ENCODE results near the gene DCLK3. TPM values are rescaled to one million over a fixed set of nuclear protein-coding genes. Genes with fewer than 3 reads are reported as not detected.

DCLK3 gene
- total RNA-seq, 1 experiment from 2014 or later: 1.4 TPM

DNA sequence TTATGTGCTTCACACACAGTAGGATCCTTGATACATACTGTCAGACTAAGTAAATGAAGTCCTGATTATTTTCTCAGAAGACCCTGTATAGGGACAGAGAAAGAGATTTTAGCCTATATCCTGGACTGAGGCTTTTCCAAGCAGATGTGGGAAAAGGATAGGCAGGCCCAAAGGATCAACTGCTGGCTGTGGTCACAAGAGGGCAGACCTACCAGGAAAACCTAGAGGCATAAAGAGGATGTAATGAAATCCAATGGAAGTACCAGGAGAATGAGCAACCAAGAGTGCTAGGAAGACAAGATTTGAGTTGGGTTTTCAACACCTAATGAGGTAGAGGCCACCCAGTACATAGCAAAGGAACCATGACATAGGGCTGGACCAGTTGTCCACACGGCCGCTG is 23.1 kb downstream of the DCLK3 start:
- Histone ChIP-seq H3K79me2 (ENCODE audit: insufficient read depth, low read length) (no peaks in the 10 kb centered on the region), H3K4me1 (ENCODE audit: insufficient read depth, low read length) (no peaks in the 10 kb centered on the region), H4K91ac (ENCODE audit: insufficient read length, low read depth, low read length) (no peak overlapping the region), H3K9ac (ENCODE audit: extremely low read depth, insufficient read length, low read length) (no peak overlapping the region), H3K23ac (ENCODE audit: insufficient read length, low read depth, low read length) (no peak overlapping the region), H2BK12ac (ENCODE audit: insufficient read length, low read depth, low read length) (no peak overlapping the region), H2BK15ac (ENCODE audit: low read depth, low read length) (no peak overlapping the region), H3T11ph (ENCODE audit: low read length) (no peak overlapping the region), H4K5ac (ENCODE audit: insufficient read length, low read depth, low read length) (no peak overlapping the region), H3K56ac (ENCODE audit: insufficient read length, low read depth, low read length) (no peak overlapping the region), H3K79me1 (ENCODE audit: insufficient read depth, low read depth, low read length, poor library complexity, severe bottlenecking) (no peaks in the 10 kb centered on the region), H3K18ac (ENCODE audit: insufficient read length, low read depth, low read length) (no peak overlapping the region), H3K27ac (ENCODE audit: insufficient read length, low read depth, low read length) (no peak overlapping the region), H2BK5ac (ENCODE audit: insufficient read length, low read length) (no peak overlapping the region), H2BK120ac (ENCODE audit: low read depth, low read length, poor library complexity, severe bottlenecking) (no peak overlapping the region), H3K14ac (ENCODE audit: insufficient read depth, low read length) (no peak overlapping the region), H2BK20ac (ENCODE audit: low read depth, low read length, poor library complexity, severe bottlenecking) (no peak overlapping the region), H2AK5ac (ENCODE audit: insufficient read length, low read length) (no peak overlapping the region), H2AFZ (ENCODE audit: low read length) (no peak overlapping the region), H3K4ac (ENCODE audit: low read depth, low read length) (no peak overlapping the region), H4K20me1 (ENCODE audit: control insufficient read depth, insufficient read depth, insufficient read length) (no peaks in the 10 kb centered on the region), H4K8ac (replicated peaks; ENCODE audit: insufficient read length, low read depth, low read length) (no peak overlapping the region), H3K27me3 (ENCODE audit: insufficient read depth, low read length) (no peaks in the 10 kb centered on the region), H3K9me3 (ENCODE audit: control insufficient read depth, low read depth, low read length) (no peaks in the 10 kb centered on the region), H3K4me2 (ENCODE audit: insufficient read depth, insufficient read length, low read length) (no peak overlapping the region), H3K23me2 (ENCODE audit: insufficient read length, low read depth, low read length, poor library complexity, severe bottlenecking) (no peaks in the 10 kb centered on the region)
- Mint-ChIP-seq H3K9me3 (no peaks in the 10 kb centered on the region), H3K4me3 (no peak overlapping the region), H3K36me3 (ENCODE audit: insufficient read depth in 1 of 3, low read depth in 3 of 3) (0 out of 7 replicates have a peak, but pooled peaks cover 0 to 3% (median 0%) of the 10 kb centered on the region in 3 experiments), H3K4me1 (no peaks in the 10 kb centered on the region), H3K27ac (no peak overlapping the region), H3K27me3 (ENCODE audit: low read depth) (peaks cover 4% of the 10 kb centered on the region)
- WGBS (ENCODE audit: extremely low coverage, insufficient read length, low lambda C conversion rate): no CpG with 5 or more reads among the region's 2 CpGs
- TF ChIP-seq, protein P1, sequence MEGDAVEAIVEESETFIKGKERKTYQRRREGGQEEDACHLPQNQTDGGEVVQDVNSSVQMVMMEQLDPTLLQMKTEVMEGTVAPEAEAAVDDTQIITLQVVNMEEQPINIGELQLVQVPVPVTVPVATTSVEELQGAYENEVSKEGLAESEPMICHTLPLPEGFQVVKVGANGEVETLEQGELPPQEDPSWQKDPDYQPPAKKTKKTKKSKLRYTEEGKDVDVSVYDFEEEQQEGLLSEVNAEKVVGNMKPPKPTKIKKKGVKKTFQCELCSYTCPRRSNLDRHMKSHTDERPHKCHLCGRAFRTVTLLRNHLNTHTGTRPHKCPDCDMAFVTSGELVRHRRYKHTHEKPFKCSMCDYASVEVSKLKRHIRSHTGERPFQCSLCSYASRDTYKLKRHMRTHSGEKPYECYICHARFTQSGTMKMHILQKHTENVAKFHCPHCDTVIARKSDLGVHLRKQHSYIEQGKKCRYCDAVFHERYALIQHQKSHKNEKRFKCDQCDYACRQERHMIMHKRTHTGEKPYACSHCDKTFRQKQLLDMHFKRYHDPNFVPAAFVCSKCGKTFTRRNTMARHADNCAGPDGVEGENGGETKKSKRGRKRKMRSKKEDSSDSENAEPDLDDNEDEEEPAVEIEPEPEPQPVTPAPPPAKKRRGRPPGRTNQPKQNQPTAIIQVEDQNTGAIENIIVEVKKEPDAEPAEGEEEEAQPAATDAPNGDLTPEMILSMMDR (conservative IDR thresholded peaks at IDR 0.05): peak; percentile 65
- DNase-seq: no peak

Data from H9 (cell line).